WTC11 (cell line): ENCODE data around the gene USO1.

ENCODE experiments used
- ATF1 ChIP-seq: sonication (generic); formaldehyde crosslinking; IDR thresholded peaks from 2 replicates; pipeline ENCODE4 v1.8.1; 2023; ENCODE audit warnings: mild to moderate bottlenecking, moderate library complexity, missing genetic modification reagents
- CREM ChIP-seq: sonication (generic); formaldehyde crosslinking; IDR thresholded peaks from 2 replicates; pipeline ENCODE4 v1.8.1; 2022; ENCODE audit warnings: mild to moderate bottlenecking, missing genetic modification reagents, moderate library complexity
- MYBL2 ChIP-seq: sonication (generic); formaldehyde crosslinking; IDR thresholded peaks from 2 replicates; pipeline ENCODE4 v1.8.1; 2023; ENCODE audit warnings: mild to moderate bottlenecking, moderate library complexity, missing genetic modification reagents
- NFE2L1 ChIP-seq: sonication (generic); formaldehyde crosslinking; IDR thresholded peaks from 2 replicates; pipeline ENCODE4 v1.8.1; 2023; ENCODE audit warnings: missing genetic modification reagents
- NR2C2 ChIP-seq: sonication (generic); formaldehyde crosslinking; IDR thresholded peaks from 2 replicates; pipeline ENCODE4 v1.8.0; 2022; ENCODE audit warnings: mild to moderate bottlenecking, missing genetic modification reagents
- SP1 ChIP-seq: sonication (generic); formaldehyde crosslinking; conservative IDR thresholded peaks from 2 replicates; pipeline ENCODE4 v1.8.1; 2022; ENCODE audit warnings: missing genetic modification reagents
- ZNF416 ChIP-seq: fragments of 250-450 bp; sonication (Bioruptor Pico); IDR thresholded peaks from 2 replicates; pipeline ENCODE4 v1.9.0; 2021; ENCODE audit warnings: mild to moderate bottlenecking, inconsistent platforms
- TF ChIP-seq, protein P1 (sequence below): fragments of 200-600 bp; IDR thresholded peaks from 2 replicates; pipeline ENCODE4 v1.8.0; 2022; ENCODE audit warnings: antibody characterized with exemption

DNA sequence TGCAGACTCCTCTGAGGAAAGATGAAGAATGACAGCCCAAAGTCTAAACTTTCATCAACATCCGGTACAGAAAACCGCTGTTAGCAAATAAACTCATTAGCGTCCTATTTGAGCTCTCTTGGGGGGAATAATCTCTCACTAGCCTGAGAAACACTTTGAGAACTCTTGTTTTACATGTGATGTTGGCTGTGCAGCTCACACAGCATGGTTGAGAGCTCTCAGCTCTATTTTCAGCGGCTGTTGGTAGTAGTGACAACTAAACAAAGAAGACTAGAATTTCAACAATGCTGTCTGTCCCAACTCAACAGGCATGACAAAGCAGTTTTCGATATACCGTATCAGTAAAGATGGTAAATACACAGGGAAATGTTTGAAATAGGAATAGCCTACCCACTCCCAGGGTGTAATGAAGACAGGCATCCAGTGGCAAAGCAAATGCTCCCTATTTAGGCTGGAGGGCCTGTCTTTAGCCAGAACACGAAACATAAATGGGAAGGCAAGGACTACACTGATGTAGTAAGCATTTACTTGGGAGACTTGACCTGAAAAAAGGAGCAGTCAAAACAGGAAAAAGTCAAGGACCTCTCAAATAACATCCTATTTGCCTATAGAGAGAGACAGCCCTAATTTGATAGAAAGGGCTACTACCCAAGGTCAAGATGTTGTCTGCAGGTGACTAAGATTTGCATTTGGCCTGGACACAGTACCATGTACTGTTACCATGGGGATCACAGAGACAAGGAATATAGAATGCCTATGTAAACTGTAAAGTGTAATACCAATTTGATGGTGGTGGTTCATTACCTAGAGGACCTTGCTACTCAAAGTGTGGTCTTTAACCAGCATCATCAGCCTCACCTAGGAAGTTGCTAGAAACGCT, 117.5 kb downstream of the USO1 start:
- TF ChIP-seq, protein P1, sequence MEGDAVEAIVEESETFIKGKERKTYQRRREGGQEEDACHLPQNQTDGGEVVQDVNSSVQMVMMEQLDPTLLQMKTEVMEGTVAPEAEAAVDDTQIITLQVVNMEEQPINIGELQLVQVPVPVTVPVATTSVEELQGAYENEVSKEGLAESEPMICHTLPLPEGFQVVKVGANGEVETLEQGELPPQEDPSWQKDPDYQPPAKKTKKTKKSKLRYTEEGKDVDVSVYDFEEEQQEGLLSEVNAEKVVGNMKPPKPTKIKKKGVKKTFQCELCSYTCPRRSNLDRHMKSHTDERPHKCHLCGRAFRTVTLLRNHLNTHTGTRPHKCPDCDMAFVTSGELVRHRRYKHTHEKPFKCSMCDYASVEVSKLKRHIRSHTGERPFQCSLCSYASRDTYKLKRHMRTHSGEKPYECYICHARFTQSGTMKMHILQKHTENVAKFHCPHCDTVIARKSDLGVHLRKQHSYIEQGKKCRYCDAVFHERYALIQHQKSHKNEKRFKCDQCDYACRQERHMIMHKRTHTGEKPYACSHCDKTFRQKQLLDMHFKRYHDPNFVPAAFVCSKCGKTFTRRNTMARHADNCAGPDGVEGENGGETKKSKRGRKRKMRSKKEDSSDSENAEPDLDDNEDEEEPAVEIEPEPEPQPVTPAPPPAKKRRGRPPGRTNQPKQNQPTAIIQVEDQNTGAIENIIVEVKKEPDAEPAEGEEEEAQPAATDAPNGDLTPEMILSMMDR, result no peak
- TF ChIP-seq MYBL2 (CRISPR knock-in tag), result no peak
- TF ChIP-seq NR2C2 (CRISPR knock-in tag), result no peak
- TF ChIP-seq SP1, result no peak
- no peak for TF ChIP-seq ATF1 (CRISPR knock-in tag)
- no peak for TF ChIP-seq NFE2L1
- no peak for TF ChIP-seq ZNF416
- no peak for TF ChIP-seq CREM (CRISPR knock-in tag)
